PC-9 (cell line): ENCODE measurements around the gene MAN1C1.

Source experiments
- EZH2 ChIP-seq: fragments of 200-600 bp; sonication (generic); IDR thresholded peaks from 2 replicates; pipeline ENCODE4 v1.8.0; 2017; ENCODE audit warnings: antibody characterized with exemption, low read depth
- TF ChIP-seq, protein P1 (sequence below): fragments of 200-600 bp; sonication (generic); conservative IDR thresholded peaks from 2 replicates; pipeline ENCODE4 v1.6.1; 2017; ENCODE audit warnings: mixed run types, antibody characterized with exemption, mild to moderate bottlenecking, moderate library complexity

DNA sequence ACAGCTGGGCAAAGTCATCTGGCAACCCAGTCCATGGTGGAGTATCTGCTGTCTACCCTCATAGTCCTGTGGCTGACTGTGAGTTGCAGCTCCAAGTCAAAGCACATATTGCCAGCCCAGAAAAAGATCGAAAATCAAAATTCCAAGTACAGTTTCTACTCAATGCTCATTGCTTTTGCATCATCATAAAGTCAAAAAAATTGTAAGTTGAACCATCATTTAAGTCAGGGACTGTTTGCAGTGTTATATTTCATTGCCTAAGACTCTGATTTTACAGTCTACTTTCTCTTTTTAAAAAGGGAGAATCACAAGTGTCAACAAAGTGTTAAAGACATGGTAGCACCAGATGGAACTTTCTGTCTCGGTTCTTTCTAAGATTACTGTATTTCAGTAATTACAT lies 22.7 kb upstream of the MAN1C1 start:
- TF ChIP-seq, protein P1, sequence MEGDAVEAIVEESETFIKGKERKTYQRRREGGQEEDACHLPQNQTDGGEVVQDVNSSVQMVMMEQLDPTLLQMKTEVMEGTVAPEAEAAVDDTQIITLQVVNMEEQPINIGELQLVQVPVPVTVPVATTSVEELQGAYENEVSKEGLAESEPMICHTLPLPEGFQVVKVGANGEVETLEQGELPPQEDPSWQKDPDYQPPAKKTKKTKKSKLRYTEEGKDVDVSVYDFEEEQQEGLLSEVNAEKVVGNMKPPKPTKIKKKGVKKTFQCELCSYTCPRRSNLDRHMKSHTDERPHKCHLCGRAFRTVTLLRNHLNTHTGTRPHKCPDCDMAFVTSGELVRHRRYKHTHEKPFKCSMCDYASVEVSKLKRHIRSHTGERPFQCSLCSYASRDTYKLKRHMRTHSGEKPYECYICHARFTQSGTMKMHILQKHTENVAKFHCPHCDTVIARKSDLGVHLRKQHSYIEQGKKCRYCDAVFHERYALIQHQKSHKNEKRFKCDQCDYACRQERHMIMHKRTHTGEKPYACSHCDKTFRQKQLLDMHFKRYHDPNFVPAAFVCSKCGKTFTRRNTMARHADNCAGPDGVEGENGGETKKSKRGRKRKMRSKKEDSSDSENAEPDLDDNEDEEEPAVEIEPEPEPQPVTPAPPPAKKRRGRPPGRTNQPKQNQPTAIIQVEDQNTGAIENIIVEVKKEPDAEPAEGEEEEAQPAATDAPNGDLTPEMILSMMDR: no peak
- TF ChIP-seq EZH2: no peak
